Activated CD4-positive, alpha-beta memory T cell treated with anti-CD3 and anti-CD28 coated beads, Interleukin-2, amount 10 ng/mL, durations not matched to agents 7 days and 5 days (primary cell): ENCODE results near the gene CCDC107. TPM values are rescaled to one million over a fixed set of nuclear protein-coding genes. Genes with fewer than 3 reads are reported as not detected.

Experiments
- CTCF ChIA-PET: fragments of 350-600 bp; sonication (Branson Sonifier 250); formaldehyde crosslinking; loops from one replicate; lab custom pipeline; 2021; ENCODE audit warnings: antibody characterized with exemption, inconsistent platforms; lab: Charles Lee
- POLR2A ChIA-PET: fragments of 350-600 bp; sonication (Branson Sonifier 250); formaldehyde crosslinking; loops from one replicate; lab custom pipeline; 2021; ENCODE audit warnings: antibody characterized with exemption; lab: Charles Lee
- DNase-seq: peaks from one replicate; pipeline ENCODE4 v3.0.0-alpha.2; 2020
- H3K27ac Mint-ChIP-seq: one replicate; pipeline ENCODE4 v1.8.0; 2021; ENCODE audit warnings: mild to moderate bottlenecking, mixed read lengths
- H3K27me3 Mint-ChIP-seq: one replicate; pipeline ENCODE4 v1.8.0; 2021; ENCODE audit warnings: mixed read lengths
- H3K36me3 Mint-ChIP-seq: one replicate; pipeline ENCODE4 v1.8.0; 2021; ENCODE audit warnings: low read depth, mixed read lengths
- H3K4me1 Mint-ChIP-seq: one replicate; pipeline ENCODE4 v1.8.0; 2021; ENCODE audit warnings: mixed read lengths
- H3K4me3 Mint-ChIP-seq: one replicate; pipeline ENCODE4 v1.8.0; 2021; ENCODE audit warnings: mild to moderate bottlenecking, mixed read lengths
- H3K9me3 Mint-ChIP-seq: one replicate; pipeline ENCODE4 v1.8.0; 2021; ENCODE audit warnings: mixed read lengths
- total RNA-seq, 2 experiments: library from RNA; stranded (reverse); gene quantifications; one replicate each; pipeline ENCODE4 v1.2.3, GENCODE V29; 2021

The CCDC107 gene
- total RNA-seq, 2 experiments from 2014 or later: 36.6 to 37.7 TPM

DNA sequence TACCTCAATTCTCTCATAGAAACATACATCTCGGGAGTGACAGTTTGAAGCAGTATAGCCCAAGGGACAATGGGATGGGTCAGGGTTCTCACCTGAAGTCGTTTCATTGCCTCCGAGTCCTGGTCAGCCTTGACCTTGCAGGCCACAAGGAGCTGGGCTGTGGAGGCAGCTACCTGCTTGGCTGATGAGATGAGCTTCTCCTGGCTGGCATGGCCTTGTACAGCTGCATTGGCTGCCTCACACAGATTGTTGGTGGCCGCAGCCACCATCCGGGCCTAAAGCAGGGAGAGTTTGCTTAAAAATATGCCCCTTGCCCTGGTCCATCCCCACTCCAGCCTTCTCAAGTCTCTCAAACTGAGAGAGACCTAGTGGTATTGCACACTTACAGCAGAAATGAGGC lies 40.1 kb downstream of the CCDC107 start:
- H3K36me3 Mint-ChIP-seq: peaks cover 28% of the 10 kb centered on the region
- DNase-seq: no peak
- H3K27me3 Mint-ChIP-seq: no peaks in the 10 kb centered on the region
- peaks cover 1% of the 10 kb centered on the region for H3K4me1 Mint-ChIP-seq
- CTCF ChIA-PET: interaction anchor here (0.6 to 4.9 kb wide), 8 partner anchors 10 to 87 kb away, joined by 3 to 38 read pairs (median 14); partner anchors contain the start of genes GBA2 and RGP1
- H3K9me3 Mint-ChIP-seq: no peaks in the 10 kb centered on the region
- POLR2A ChIA-PET: interaction anchor here (0.7 to 1.2 kb wide), 2 partner anchors 33 to 41 kb away, joined by 3 to 4 read pairs; partner anchors contain the start of genes ARHGEF39, CCDC107 and RMRP
- no peak overlapping the region for H3K4me3 Mint-ChIP-seq
- H3K27ac Mint-ChIP-seq: no peak overlapping the region

DNA sequence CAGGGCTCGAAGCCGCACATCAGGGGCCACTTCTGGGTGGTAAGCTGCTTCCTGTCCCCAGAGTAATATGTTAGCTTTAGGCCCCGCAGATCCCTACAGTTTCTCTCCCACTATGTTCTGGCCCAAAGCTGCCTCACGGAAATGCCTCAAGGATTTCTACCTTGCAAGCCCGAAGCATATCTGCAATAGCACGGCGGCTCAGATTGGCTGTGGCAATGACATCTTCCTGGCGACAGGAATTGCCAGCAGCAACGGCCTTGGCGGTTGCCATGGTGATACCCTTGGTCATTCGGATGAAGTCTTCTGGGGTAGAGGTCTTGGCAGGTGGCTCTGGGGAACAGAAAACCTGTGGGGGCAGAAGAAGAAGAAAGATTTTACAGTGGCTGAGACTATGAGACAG lies 41.9 kb downstream of the CCDC107 start:
- peaks cover 1% of the 10 kb centered on the region for H3K4me1 Mint-ChIP-seq
- H3K9me3 Mint-ChIP-seq: no peaks in the 10 kb centered on the region
- no peaks in the 10 kb centered on the region for H3K27me3 Mint-ChIP-seq
- ChIA-PET POLR2A (no interaction called here), CTCF (no interaction called here)
- H3K4me3 Mint-ChIP-seq: no peak overlapping the region
- H3K36me3 Mint-ChIP-seq: peaks cover 46% of the 10 kb centered on the region
- no peak for DNase-seq
- no peak overlapping the region for H3K27ac Mint-ChIP-seq

- no peak overlapping the region for H3K4me3 Mint-ChIP-seq
- H3K27me3 Mint-ChIP-seq: no peaks in the 10 kb centered on the region
- peaks cover 1% of the 10 kb centered on the region for H3K4me1 Mint-ChIP-seq
- H3K27ac Mint-ChIP-seq: no peak overlapping the region
- CTCF ChIA-PET: interaction anchor here (0.9 to 1.1 kb wide), 2 partner anchors 43 to 97 kb away, joined by 3 read pairs; partner anchors contain the start of genes CCDC107 and RMRP
- POLR2A ChIA-PET: interaction anchor here (0.5 kb wide), 1 partner anchor 55 kb away, joined by 5 read pairs; no protein-coding TSS in a partner anchor
- DNase-seq: no peak
- no peaks in the 10 kb centered on the region for H3K9me3 Mint-ChIP-seq
- peaks cover 55% of the 10 kb centered on the region for H3K36me3 Mint-ChIP-seq
Observed at GRCh38 chr9:35700942-35701341, 42.9 kb downstream of the CCDC107 start.

DNA sequence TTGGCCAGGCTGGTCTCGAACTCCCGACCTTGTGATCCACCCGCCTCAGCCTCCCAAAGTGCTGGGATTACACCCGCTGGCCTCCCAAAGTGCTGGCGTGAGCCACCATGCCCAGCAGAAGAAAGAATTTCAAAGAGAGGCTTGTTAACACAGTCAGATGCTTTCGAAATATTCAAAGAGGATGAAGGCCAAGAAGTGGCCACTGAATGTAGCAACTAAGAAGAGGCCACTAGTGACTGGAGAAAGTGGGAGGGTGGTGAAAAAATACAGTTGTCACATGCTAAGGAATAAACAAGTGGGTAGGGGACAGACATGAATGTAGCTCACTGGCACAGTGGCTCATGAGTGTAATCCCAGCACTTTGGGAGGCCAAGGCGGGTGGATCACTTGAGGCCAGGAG lies 44.6 kb downstream of the CCDC107 start:
- peaks cover 57% of the 10 kb centered on the region for H3K36me3 Mint-ChIP-seq
- H3K4me1 Mint-ChIP-seq: no peaks in the 10 kb centered on the region
- ChIA-PET POLR2A (no interaction called here), CTCF (interaction anchor here (1.5 kb wide), 1 partner anchor 92 kb away, joined by 4 read pairs; no protein-coding TSS in a partner anchor)
- no peaks in the 10 kb centered on the region for H3K9me3 Mint-ChIP-seq
- DNase-seq: no peak
- no peaks in the 10 kb centered on the region for H3K27me3 Mint-ChIP-seq
- H3K27ac Mint-ChIP-seq: no peak overlapping the region
- H3K4me3 Mint-ChIP-seq: no peak overlapping the region

- H3K27ac Mint-ChIP-seq: no peak overlapping the region
- no peaks in the 10 kb centered on the region for H3K27me3 Mint-ChIP-seq
- H3K36me3 Mint-ChIP-seq: peaks cover 66% of the 10 kb centered on the region
- no peak for DNase-seq
- H3K4me3 Mint-ChIP-seq: no peak overlapping the region
- no peaks in the 10 kb centered on the region for H3K9me3 Mint-ChIP-seq
- CTCF ChIA-PET: interaction anchor here (1.5 kb wide), 1 partner anchor 93 kb away, joined by 4 read pairs; no protein-coding TSS in a partner anchor
- no peaks in the 10 kb centered on the region for H3K4me1 Mint-ChIP-seq
- POLR2A ChIA-PET: interaction anchor here (1.1 to 1.2 kb wide), 2 partner anchors 9 to 43 kb away, joined by 3 to 4 read pairs; no protein-coding TSS in a partner anchor
Observed at GRCh38 chr9:35703906-35704672, 46.0 kb downstream of the CCDC107 start.

DNA sequence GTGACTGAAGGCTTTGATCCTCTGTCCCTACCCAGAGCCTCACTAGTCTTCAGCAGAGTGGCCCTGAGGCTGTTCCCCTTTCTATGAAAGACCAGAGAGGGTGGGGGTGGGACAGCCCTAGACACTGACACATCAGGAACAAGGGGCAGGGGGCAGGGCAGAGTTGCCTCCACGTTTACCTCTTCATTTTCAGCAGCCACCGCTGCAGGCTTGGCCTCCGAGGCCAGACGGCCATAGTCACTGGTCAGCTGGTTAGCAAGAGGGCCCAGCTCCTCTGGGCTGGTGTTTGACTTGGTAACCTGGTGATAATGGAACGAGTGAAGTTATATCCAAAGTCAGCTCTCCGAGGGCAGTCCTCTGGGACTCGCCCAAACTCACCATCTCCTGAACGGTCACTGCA lies 47.3 kb downstream of the CCDC107 start:
- ChIA-PET CTCF (interaction anchor here (3.8 kb wide), 1 partner anchor 9 kb away, joined by 23 read pairs; no protein-coding TSS in a partner anchor), POLR2A (interaction anchor here (0.6 to 4.0 kb wide), 4 partner anchors 9 to 89 kb away, joined by 3 to 10 read pairs (median 4); partner anchors contain the start of genes CREB3 and TLN1)
- Mint-ChIP-seq H3K27ac (no peak overlapping the region), H3K4me1 (no peaks in the 10 kb centered on the region), H3K36me3 (peaks cover 72% of the 10 kb centered on the region), H3K9me3 (no peaks in the 10 kb centered on the region), H3K27me3 (no peaks in the 10 kb centered on the region), H3K4me3 (no peak overlapping the region)
- no peak for DNase-seq

DNA sequence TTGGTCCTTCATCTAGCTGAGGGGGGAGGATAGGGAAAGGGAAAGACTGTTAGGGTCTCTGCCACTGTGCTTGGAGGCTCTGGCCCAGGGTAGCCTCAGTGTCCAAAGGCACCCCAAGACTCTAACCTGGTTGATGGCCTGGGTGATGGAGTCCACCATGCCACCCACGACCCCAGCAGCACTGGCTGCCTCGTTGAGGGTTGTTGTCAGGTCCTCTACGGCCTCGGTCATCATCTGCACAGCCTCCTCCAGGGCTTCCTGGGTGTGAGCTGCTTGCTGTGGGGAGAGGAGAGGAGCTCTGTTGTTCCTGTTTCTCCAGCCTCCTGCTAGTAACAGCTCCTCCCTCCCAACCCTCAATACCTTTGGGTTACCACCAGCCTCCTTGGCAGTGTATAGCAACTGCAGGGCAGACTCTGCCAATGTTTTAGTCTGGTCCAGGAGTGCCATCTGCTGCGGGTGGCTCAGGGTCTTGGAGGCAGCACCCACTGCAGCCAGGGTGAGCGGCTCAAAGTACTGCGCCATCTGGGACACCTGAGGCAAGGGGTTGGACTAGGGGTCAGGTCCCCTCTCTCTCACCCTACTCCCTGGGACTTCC lies 47.8 kb downstream of the CCDC107 start:
- POLR2A ChIA-PET: interaction anchor here (0.6 to 4.0 kb wide), 4 partner anchors 9 to 90 kb away, joined by 3 to 10 read pairs (median 4); partner anchors contain the start of genes CREB3 and TLN1
- peaks cover 77% of the 10 kb centered on the region for H3K36me3 Mint-ChIP-seq

GRCh38 chr9:35706951-35707350 lies 48.9 kb downstream of the CCDC107 start:
- Mint-ChIP-seq H3K4me3 (no peak overlapping the region), H3K36me3 (peaks cover 88% of the 10 kb centered on the region), H3K9me3 (no peaks in the 10 kb centered on the region), H3K4me1 (no peaks in the 10 kb centered on the region), H3K27ac (no peak overlapping the region), H3K27me3 (no peaks in the 10 kb centered on the region)
- CTCF ChIA-PET: interaction anchor here (0.8 to 3.8 kb wide), 2 partner anchors 10 to 11 kb away, joined by 3 to 23 read pairs; no protein-coding TSS in a partner anchor
- POLR2A ChIA-PET: interaction anchor here (4.0 kb wide), 1 partner anchor 25 kb away, joined by 10 read pairs; the partner anchor contains the start of genes CREB3 and TLN1
- DNase-seq: no peak

More for the DNA sequence above, 47.8 kb downstream of the CCDC107 start:
- no peaks in the 10 kb centered on the region for H3K27me3 Mint-ChIP-seq
- no peak overlapping the region for H3K4me3 Mint-ChIP-seq
- H3K4me1 Mint-ChIP-seq: no peaks in the 10 kb centered on the region
- no peak for DNase-seq
- no peaks in the 10 kb centered on the region for H3K9me3 Mint-ChIP-seq
- CTCF ChIA-PET: interaction anchor here (3.8 kb wide), 1 partner anchor 10 kb away, joined by 23 read pairs; no protein-coding TSS in a partner anchor
- H3K27ac Mint-ChIP-seq: no peak overlapping the region

DNA sequence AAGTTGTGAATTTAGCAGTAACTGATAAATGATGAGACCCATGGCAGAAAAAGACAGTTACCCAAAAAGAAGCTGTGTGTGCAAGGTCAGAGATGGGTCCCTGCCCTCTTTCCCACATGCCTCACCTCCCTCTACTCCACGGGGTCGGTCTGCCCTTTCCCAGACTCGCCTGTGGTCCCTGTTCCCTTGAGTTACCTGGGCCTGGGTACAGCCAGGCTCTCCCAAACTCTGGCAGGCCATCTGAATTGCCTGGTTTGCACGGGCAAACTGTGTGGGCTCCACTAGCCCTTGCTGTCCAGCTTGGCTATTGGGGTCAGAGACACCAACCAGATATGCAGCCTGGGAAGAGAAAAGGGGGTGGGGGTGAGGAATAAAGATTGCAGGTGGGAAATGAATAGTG lies 50.1 kb downstream of the CCDC107 start:
- ChIA-PET POLR2A (interaction anchor here (4.0 kb wide), 1 partner anchor 23 kb away, joined by 10 read pairs; the partner anchor contains the start of genes CREB3 and TLN1), CTCF (interaction anchor here (3.8 kb wide), 1 partner anchor 12 kb away, joined by 23 read pairs; no protein-coding TSS in a partner anchor)
- Mint-ChIP-seq H3K4me3 (no peak overlapping the region), H3K4me1 (no peaks in the 10 kb centered on the region), H3K27ac (no peak overlapping the region), H3K9me3 (no peaks in the 10 kb centered on the region), H3K27me3 (no peaks in the 10 kb centered on the region), H3K36me3 (peaks cover 87% of the 10 kb centered on the region)
- no peak for DNase-seq

- no peak overlapping the region for H3K27ac Mint-ChIP-seq
Observed at GRCh38 chr9:35710818-35711500, 52.9 kb downstream of the CCDC107 start.

More at GRCh38 chr9:35710818-35711500, 52.9 kb downstream of the CCDC107 start:
- no peaks in the 10 kb centered on the region for H3K4me1 Mint-ChIP-seq
- ChIA-PET POLR2A (no interaction called here), CTCF (interaction anchor here (1.4 to 4.3 kb wide), 3 partner anchors 11 to 53 kb away, joined by 3 to 26 read pairs (median 5); partner anchors contain the start of genes CCDC107 and RMRP)
- H3K9me3 Mint-ChIP-seq: no peaks in the 10 kb centered on the region
- DNase-seq: no peak
- peaks cover 86% of the 10 kb centered on the region for H3K36me3 Mint-ChIP-seq
- H3K27me3 Mint-ChIP-seq: no peaks in the 10 kb centered on the region
- H3K4me3 Mint-ChIP-seq: no peak overlapping the region
